Fibroblast of mammary gland (primary cell): ENCODE data around the gene OSGIN1.
"Not testable (repeated sequence)": the region's sequence is repeated elsewhere in the genome, so short reads cannot be mapped to it uniquely, and the experiment has no call there.

Experiments used
- DNase-seq: peaks from one replicate; pipeline ENCODE4 v3.0.0-alpha.2; 2010; ENCODE audit warnings: low read depth
- H3K4me3 ChIP-seq: 2 replicates; pipeline ENCODE4 v1.5.1; 2011; ENCODE audit warnings: low read depth, mild to moderate bottlenecking, low read length, moderate library complexity; ENCODE audit not compliant: control insufficient read depth
- TF ChIP-seq, protein P1 (sequence below): conservative IDR thresholded peaks from 2 replicates; pipeline ENCODE4 v1.5.1; 2011; ENCODE audit warnings: low read depth, low read length, inconsistent platforms; ENCODE audit not compliant: control insufficient read depth, insufficient read depth

Gene OSGIN1

GRCh38 chr16:83937267-83937666 lies 15.8 kb upstream of the OSGIN1 start:
- TF ChIP-seq, protein P1, sequence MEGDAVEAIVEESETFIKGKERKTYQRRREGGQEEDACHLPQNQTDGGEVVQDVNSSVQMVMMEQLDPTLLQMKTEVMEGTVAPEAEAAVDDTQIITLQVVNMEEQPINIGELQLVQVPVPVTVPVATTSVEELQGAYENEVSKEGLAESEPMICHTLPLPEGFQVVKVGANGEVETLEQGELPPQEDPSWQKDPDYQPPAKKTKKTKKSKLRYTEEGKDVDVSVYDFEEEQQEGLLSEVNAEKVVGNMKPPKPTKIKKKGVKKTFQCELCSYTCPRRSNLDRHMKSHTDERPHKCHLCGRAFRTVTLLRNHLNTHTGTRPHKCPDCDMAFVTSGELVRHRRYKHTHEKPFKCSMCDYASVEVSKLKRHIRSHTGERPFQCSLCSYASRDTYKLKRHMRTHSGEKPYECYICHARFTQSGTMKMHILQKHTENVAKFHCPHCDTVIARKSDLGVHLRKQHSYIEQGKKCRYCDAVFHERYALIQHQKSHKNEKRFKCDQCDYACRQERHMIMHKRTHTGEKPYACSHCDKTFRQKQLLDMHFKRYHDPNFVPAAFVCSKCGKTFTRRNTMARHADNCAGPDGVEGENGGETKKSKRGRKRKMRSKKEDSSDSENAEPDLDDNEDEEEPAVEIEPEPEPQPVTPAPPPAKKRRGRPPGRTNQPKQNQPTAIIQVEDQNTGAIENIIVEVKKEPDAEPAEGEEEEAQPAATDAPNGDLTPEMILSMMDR, result no peak

GRCh38 chr16:83937922-83938885 lies 14.8 kb upstream of the OSGIN1 start:
- TF ChIP-seq, protein P1, result no peak
- no peak overlapping the region for H3K4me3 ChIP-seq
- no peak for DNase-seq

More at GRCh38 chr16:83937267-83937666, 15.8 kb upstream of the OSGIN1 start:
- no peak overlapping the region for H3K4me3 ChIP-seq
- no peak for DNase-seq

DNA sequence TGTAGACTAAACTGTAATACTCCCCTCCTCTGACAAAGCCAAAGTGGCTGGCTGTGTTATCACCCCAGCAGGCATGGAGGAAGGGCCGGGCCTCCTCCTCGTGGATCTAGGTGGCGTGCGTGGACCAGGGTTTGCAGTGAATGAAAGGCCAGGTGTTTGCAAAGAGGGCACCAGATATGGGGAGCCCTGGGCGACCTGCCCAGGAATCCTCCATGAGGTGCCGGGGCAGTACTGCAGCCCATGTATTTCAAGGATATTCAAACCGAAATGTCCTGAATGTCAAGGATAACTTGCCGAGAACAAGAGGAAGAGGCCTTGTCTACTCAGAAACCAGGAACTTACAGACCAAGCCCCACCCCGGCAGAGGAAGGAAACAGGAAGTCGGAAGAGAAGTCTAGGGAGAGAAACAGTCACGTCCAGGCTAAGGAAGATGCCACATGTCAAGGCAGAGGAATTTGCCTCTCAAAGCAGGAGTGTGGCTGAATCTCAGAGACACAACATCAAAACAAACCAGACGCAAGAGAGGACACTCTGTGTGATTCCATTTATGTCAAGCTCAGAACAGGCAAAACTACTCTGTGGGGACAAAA lies 13.7 kb upstream of the OSGIN1 start:
- TF ChIP-seq, protein P1, result no peak

DNA sequence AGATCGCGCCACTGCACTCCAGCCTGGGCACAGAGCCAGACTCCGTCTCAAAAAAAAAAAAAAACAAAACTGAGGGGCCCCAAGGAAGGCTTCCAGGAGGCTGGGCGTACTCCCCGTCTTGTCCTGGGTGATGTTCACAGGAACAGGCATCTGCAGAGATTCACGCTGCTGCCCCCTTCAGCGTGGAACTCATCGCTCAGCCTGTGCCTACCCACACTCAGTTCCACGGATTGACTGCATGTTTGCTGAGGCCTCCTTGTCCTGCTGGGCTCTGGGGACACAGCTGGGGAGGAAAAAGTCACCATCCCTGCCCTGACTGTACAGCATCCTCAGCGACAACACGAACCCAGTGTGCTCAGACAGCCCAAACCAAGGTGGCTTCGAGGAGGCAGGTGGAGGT lies 12.9 kb upstream of the OSGIN1 start:
- TF ChIP-seq, protein P1, result no peak
- no peak for DNase-seq
- no peak overlapping the region for H3K4me3 ChIP-seq

More for the DNA sequence above, 13.7 kb upstream of the OSGIN1 start:
- H3K4me3 ChIP-seq, result no peak overlapping the region
- no peak for DNase-seq

- no peak for DNase-seq
- TF ChIP-seq, protein P1, result no peak
- H3K4me3 ChIP-seq, result no peak overlapping the region
Measured at GRCh38 chr16:83940630-83941378, 12.2 kb upstream of the OSGIN1 start.

- H3K4me3 ChIP-seq, DNase-seq: not testable (repeated sequence)
Measured at GRCh38 chr16:83941546-83941945, 11.5 kb upstream of the OSGIN1 start.
